Body of pancreas (tissue), 4 donors: Measurements from ENCODE around the gene TGM5.

Source experiments
- CTCF ChIP-seq, 7 experiments: fragments of 450-650 bp in 4 of 7; fragments of 200-600 bp in 3 of 7; sonication (generic) in 3 of 7; IDR thresholded peaks; one replicate each; pipeline ENCODE4 v1.5.1; 2016 to 2019; ENCODE audit warnings: antibody characterized with exemption in 7 of 7
- POLR2A ChIP-seq, 3 donors: fragments of 450-650 bp; IDR thresholded peaks; one replicate each; pipeline ENCODE4 v1.6.1; 2016; ENCODE audit warnings: antibody characterized with exemption in 3 of 3, mild to moderate bottlenecking in 2 of 3

- no peak for TF ChIP-seq CTCF (IDR thresholded peaks at IDR 0.05)
- TF ChIP-seq POLR2A (IDR thresholded peaks at IDR 0.05) = no peak
Measured at GRCh38 chr15:43210172-43210745, 56.5 kb downstream of the TGM5 start.
